GM19395 (cell line): Measurements from ENCODE around the gene F7.

Experiments used
- ATAC-seq: cut with Tn5 transposase; IDR thresholded peaks from one replicate; pipeline ENCODE4 v1.9.1; 2021; ENCODE audit warnings: mild to moderate bottlenecking, moderate library complexity; ENCODE audit not compliant: unreplicated experiment

Gene F7

GRCh38 chr13:113166681-113167080, 61.1 kb downstream of the F7 start:
- no peak for ATAC-seq

- ATAC-seq: no peak
These were observed 61.6 kb downstream of the F7 start for GRCh38 chr13:113167155-113167554.

- no peak for ATAC-seq
These were observed 62.0 kb downstream of the F7 start for GRCh38 chr13:113167575-113167974.

GRCh38 chr13:113168211-113168610, 62.6 kb downstream of the F7 start:
- no peak for ATAC-seq

- ATAC-seq: no peak
These were observed 64.0 kb downstream of the F7 start for GRCh38 chr13:113169277-113170272.
